ENCODE data around the gene MRPL14.

The MRPL14 gene

DNA sequence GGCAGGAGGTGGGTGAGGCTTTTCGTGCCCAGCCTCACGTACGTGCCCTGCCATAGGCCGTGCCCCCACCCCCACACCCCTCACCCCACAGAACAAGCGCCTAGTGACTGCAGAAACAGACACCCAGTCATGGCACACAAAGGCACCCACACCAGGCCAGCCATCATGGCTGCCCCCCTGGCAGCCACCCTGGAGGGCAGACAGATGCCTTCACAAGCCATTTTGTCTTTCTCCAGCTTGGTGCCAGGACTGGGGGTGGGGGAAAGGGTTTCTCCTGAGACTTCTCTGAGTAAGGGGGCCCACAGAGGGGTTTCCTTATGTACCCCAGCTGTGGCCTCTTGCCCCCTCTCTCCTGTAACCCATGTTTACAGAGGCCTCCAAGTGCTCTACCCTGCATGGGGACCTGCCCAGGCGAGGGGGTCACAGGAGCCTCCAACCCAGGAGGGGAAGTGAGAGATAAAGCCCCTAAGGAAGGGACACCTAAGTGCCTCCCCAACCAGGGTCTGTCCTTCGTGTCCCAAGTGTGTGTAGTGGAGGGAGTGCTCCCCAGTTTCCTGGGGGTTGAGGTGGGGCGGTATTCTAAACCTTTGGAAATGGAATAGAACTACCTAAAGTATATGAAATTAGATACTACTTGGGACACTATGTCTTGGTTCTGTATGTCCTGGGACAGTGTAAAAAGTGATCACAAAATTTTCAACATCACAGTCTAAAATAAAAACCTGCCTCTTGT, 49.9 kb downstream of the MRPL14 start:
- no peak for DNase-seq

DNA sequence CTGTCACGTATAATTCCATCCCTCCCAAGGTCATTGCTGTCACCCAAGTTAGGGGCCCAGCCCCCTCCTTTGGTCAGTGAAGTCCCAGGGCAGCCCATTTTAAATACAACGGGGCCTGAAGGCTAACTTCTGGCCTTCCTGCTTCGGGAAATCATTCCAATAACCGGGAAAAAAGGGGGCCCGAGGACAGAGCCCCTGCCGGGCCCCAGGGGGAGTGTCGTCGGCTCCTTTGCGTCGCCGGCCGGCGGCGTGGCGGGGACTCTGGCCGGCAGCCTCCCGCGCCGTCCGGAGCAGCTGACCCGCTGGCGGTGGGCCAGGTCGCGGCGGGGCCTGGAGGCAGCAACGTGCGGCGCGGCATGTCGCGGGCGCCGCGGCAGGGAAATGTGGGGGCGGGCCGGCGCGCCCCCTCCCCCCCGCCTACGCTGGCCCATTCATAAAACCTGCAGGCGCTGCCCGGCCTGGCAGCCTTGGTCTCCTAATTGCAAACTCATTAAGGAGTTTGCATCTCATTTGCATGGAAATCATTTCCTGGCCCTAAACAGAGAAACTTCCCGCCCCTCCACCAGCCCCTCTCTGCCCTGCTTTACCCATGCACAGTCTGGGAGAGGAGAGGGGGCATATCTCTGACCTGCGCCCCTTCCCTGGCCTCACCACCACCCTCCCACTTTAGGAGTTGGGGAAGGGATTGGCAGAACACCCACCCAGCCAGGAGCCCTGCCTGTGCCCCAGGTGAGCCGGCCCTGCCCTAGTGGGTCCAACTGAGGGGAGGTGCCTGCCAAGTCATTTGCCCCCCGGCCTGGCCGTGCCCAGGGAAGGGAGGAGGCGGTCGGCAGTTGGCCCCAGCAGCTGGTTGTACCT, 50.7 kb downstream of the MRPL14 start:
- DNase-seq: no peak

DNA sequence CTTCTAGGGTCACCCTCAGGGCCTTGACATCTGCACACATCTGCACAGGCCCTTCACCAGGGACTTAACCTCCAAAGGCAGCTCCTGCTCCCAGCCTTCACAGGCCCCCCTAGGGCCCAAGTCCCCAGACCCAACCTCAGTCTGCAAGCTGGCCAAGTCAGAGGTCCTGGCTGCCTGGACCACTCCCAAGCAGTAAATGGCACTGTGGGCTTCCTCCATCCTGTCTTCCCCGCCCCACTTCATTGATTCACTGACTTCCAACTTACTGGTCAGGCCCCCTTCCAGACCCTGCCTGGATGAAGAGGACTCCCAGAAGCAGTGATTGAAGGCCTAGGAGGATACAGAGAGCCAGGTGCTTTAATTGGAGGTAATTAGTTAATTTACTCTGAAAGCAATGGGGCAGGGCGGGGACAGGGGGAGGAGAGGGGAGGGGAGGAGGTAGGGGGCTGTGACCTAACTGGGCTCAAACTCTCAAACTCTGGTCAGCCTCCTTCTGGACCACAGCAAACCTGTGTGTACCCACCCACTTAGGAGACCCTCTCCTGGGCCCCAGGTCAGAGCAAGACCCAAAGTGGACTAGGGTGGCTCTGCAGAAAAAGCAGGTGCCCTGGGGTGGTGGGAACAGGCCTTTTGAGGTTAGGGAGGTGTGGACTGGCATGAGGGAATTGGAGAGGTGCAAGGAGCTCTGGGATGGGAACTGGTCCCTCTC, 51.5 kb downstream of the MRPL14 start:
- DNase-seq: no peak

DNA sequence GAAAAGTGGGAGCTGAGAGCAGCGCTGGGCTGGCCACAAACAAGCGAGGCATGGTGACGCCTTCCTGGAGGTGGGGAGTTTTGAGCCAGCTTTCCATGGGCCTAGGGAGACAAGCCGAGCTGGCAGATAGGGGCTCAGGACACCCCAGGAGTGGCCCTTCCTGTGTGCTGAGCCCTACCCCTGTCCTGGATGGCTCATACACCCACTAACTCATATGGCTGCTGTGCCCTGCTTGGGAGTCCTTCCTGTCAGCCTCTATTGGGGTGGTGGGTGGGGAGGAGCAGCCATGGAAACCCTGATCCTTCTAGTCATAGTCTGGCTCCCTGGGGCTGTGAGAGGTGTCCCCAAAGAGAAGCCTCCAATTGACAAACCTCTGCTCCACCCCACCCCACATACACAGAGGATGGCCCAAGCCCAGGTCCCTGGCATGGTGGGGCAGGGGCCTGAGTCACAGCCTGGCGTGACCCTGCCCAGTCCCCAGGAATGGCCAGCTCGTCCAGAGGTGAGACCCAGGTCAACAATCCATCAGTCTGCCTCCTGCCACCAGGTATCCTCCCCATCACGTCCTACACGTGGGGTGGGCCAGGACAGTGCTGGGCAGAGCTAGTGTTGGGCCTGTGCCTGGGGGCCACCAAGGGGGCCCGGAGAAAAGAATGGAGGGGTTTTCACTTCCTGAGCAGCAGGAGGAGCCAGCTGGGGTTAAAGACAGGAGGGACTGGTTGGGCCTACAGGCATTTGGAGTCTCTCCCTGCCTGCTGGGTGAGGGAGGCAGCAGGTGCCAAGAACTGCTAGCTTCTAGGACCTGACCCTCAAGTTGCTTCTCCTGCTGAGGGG, 52.2 kb downstream of the MRPL14 start:
- no peak for DNase-seq

DNA sequence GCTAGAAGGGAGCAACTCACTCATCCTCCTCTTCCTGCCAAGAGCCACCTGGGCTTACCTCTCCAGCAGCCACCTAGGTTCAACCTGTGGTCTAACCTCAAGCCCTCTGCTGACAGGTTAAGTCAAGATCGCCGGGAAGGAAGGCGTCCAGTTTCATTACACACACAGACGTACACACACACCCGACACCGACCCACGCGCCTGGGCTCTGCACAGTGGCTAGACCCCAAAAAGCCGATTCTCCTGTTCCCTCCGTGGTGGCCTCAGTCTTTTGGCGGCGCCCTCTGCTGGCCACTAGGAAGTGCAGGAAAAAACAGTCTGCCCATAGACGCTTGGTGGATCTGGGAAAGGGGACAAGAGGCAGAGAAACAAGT, 52.8 kb downstream of the MRPL14 start:
- DNase-seq: peak; percentile 86

DNA sequence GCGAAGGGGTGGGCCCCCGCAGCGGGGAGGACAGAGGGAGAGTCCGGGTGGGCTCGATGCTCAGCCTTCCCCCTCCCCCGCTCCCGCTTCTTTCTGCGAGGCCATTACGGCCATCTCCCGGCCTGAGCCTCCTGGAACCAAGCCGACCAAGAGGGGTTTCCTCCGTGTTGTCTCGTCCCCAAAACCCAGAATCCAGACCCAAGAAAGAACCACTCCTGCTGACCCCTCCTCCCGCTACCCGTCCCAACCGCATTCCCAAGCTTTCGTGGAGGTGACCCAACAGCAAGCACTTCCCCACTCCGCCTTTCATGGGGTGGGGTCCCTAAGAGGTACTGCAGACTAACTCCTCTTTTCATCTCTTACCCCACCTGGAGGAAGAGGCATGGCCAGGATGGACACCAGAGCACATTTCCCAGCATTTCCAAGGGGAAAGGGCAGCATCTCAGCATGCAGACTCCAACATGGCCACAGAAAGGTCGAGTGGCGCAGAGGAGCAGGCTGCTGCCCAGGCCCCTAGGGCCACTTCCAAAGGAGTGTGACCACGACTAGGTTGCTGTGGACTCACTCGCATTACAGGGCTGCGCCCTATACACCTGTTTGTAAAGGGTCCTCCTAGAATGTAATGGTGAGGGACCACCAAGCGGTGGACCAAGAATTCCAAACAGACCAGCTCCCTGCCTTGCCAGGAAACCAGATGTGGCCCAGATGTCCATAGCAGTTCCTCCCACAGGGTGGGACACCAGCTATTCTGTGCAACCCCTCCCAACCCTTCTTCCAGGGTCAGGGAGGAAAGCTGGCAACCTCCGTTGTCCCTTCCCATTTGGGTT, 53.4 kb downstream of the MRPL14 start:
- DNase-seq: peak; percentile 46

DNA sequence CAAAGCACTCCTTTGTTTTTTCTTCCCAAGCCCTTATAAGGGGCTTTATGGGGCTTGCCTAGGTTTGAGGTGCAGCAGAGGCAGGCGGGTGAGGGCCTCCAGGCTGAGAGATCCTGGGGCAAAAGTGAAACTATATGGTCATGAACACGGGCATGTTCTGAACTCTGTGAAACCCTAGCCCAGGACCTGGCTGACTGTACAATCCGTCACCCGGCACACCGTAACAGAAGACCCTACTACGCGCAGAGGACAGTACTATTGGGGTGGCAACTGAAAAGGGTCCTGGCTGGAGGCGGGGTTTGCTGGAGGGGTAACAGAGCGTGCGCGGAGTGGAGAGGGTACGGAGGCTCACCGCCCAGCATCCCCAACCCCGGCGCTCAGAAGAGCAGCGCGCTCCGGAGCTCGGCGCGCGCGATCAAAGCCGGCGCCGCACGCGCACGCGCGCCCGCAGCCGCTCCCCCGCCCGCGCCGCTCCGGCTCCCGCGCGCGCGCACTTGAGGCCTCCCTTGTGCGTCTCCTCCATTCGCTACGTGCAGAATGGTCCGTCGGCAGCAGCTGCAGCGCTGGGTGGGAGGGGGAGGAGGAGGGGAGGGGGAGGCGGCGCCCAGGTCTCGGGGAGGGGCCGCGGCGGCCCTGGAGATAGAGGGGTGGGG, 54.2 kb downstream of the MRPL14 start:
- DNase-seq: peak; percentile 89

DNA sequence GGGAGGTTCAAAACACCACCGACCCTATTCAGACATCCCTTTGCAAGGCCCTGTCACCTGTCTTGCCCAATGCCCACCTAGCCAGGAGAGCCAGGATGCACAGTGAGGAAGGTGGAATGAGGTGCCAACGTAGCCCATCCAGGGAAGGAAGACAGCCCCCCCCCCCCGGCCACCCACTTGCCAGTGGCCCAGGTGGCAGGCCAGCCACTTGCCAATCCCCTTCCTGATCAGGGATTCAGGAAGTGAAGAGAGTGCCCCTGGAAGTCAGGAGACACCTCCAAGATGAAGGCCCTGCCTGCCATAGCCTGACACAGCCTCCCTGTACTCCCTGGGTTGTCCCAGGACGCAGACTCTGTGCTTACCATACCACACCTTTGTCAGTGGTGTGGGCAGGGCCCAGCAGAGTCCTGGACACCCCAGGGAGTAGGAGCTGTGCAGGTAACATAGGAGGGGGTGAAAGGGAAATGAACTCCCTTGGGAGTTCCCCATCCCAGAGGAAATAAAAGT, 54.7 kb downstream of the MRPL14 start:
- DNase-seq: no peak

DNA sequence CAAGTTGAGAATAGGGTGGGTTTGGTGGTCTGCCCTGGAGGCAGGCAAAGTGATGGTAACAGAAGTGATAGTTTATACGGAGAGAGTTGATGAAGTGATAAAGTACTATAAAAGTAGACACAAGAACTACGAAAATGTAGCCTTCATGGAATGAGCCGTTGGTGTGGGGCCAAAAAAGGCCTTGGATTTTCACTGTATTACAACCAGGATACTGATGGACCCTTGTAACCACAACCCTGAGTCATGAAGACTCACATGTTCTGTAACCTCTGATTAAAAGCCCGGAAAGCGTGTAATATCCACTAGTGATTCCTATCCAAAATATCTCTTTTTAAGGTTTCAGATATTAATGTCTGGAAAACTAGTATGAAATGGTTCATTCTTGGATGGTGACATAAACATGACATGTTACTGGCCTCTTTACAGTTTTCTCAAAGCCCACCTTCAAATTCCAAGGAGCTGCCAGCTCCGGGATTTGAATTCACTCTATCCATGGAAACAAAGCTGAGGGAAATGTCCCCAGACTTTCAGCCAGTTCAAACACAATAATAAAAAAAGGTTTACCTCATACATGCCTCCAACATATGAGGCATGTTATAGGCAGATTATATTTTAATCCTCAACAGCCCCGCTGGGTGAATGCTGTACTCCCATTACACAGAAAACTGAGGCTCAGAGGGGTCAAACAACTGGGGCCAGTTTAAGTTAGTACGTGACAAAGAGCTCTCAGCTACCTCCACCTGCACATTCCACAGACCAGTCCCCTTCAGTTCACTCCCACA, 55.4 kb downstream of the MRPL14 start:
- peak; percentile 95 for DNase-seq

DNA sequence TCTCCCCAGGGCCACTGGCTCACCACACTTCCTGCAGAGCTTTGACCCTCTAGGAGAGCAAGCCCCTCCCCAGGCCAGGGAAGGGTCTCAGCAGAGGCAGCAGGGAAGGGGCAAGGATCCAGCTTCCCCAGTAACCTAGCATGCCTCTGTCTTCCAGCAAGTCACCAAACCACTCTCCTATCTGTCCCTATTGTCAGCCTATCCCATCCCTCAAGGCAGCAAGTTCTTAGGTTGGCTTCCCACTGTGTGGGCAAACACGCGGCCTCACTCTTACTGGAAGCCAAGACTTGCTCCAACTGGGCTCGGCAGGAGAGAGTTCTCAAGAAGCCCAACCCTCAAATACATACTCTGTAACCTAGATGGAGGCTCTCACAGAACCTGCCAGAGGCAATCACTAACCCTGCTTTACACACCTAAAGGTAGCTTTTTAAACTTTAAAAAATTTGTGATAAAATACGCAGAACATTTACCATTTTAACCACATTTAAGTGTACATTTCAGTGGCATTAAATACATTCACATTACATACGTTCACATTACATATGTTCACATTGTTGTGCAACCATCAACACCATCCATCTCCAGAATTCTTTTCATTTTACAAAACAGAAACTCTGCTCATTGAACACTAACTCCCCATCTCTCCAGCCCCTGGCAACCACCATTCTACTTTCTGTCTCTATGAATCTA, 58.5 kb downstream of the MRPL14 start:
- DNase-seq: no peak

DNA sequence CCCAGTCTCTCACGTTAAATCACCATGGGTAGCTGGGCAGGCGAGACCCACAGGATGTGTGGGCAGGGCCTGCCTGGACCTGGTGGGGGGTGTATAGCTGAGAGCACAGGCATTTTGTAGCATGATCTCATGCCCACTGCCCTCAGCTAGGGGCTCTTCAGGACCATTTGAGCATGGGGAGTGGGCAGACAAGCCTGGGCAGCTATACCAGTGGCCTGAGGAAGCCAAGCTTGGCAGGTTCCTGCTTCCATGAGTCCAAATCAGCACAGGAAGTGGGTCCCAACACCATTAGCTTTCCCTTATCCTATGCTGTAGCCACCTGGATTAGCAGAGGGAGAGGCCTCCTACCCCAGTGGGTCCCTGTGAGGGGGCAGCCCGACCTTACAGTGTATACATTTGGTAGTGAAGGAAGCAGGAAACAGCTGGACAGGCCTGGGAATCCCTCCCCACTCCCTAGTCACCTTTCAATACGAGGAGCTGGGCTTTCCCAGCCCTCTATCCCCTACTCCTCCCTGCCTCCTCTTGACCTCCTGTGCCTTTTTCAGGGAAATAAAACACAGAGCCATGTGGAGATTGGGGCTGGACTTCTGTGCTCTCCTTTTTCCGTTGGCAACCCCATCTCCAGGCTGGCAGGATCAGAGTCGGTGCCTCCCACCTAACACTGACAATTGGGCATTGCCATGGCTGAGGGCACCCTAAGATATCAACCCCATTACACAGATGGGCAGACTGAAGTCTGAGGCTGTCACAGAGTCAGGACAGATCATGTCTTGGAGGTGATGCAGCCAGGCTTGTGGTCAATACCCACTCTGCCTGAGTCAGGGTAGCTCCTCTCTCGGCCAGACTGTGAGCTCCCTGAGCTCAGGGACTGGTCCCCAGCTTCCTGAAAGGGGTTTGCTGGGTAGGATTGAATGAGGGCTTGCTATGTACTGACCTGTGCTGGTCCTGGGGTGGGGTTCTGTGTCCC, 59.8 kb downstream of the MRPL14 start:
- DNase-seq: no peak

DNA sequence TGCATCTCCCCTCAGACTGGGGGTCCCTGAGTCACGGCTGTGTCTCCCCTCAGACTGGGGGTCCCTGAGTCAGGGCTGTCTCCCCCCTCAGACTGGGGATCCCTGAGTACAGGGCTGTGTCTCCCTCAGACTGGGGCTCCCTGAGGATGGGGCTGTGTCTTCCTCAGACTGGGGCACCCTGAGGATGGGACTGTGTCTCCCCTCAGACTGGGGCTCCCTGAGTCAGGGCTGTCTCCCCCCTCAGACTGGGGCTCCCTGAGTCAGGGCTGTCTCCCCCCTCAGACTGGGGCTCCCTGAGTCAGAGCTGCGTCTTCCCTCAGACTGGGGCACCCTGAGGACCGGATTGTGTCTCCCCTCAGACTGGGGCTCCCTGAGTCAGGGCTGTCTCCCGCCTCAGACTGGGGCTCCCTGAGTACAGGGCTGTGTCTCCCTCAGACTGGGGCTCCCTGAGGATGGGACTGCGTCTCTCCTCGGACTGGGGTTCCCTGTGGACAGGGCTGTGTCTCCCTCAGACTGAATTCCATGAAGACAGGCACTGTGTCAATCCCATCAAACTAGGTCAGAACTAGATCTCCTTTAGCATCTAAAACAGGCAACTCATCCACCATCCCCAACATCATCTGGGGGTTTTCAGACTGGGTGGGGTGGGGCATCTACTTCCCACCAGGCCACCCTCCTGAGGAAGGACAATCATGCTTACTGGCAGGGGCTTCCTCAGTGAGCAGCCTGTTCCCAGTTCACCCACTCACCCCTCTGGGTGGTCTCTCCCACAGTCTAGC, 60.7 kb downstream of the MRPL14 start:
- no peak for DNase-seq

DNA sequence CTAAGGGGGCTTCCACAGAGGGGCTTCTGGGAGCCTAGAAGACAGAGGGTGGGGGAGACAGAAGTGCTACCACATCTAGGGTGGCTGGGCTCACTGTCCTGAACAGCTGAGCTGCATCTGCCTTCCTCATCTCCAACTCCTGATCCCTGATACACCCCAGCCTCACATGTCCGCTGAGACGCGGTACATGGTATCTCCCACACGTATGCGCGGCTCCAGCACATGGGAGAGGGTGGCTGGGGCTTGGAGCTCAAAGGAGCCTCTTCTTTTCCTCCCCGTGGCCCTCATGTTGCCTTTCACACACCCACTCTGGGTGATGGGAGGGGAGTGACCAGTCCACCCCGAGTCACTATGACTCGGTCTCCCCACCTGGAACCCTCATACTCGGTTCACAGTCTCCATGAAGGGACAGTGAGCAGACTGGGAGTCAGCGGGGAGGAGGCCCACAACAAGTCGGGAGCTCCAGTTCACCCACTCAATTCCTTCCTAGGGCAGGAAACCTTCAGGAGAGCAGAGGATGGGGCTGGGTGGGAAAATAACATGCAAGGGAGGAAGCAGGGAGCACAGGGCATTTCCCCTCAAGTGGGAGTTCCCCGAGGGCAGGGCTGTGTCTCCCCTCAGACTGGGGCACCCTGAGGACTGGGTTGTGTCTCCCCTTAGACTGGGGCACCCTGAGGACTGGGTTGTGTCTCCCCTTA, 61.7 kb downstream of the MRPL14 start:
- DNase-seq: no peak

DNA sequence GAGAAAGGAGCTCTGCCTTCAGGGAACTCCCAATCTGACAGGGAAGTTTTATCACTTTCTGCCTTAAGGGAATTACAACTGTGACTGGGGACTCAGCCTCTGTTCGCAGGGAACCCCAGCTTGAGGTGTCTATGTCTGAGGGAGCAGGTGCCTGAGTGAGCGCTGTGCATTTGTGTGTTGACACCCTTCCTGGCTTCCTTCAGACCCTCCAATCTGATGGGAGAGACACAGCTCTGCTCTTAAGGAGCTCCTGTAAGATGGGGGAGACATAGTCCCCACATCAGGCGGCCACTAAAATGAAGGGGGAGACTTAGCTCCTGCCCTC, 62.3 kb downstream of the MRPL14 start:
- DNase-seq: no peak

DNA sequence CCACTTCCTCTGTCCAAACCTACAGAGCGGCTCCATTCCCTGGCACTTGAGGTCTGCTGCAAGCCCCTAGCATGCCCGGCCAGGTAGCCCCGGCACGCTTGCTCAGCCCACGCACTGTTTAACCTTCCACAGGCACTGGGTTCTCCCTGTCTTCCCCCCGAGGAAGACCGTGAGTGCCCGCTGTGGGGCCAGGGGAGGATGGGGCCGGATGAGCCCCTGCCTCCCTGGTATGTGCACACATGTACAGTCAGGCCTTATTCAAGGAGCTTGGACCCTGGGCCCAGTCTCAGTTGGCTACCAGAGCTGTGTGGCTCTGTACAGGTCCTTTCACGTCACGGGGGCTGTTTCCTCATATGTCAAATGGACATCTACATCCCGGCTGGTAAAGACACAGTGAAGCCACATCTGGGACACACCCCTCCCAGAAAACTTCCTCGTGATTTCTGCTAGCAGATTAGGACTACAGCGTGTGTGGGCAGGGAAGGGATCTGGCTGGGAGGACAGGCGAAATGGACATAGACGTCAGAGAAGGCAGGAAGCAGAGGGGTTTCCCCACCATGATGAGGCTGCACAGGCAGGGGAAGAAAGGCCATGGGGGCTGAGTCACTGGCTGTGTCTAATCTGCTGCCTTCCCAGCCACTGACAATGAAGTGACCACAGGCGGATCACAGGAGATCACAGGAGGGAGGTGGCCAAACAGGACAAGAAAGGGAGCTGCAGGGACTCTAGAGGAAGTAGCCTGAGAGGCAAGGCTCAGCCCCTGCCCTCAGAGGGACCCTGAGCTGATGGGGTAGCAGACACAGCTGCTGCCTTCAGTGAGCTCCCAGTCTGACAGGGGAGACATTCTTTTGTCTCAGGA, 62.9 kb downstream of the MRPL14 start:
- DNase-seq: peak; percentile 97

DNA sequence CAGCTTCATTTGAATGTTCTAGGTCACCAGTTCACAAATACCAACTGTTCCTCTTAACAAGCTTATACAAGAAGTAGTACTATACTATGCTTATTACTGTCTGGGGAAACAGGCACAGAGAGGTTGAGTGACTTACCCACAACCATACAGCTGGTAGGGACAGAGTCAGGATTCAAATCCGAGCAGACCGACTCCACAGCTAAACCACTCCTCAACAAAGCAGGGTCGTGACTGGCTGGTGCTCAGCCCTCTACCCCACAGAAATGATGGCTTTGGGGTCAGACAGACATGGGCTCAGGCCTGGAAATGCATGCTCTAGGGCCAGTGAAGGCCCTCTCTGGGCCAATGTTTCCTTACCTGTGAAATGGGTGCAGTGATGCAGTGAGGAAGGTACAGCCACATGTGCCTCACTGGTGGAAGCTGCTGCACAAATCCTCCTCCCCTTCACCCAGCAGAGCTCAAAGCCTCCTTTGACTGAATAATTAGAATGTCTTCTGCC, 63.6 kb downstream of the MRPL14 start:
- no peak for DNase-seq
